ENCODE results near the gene SCN3A.

DNA sequence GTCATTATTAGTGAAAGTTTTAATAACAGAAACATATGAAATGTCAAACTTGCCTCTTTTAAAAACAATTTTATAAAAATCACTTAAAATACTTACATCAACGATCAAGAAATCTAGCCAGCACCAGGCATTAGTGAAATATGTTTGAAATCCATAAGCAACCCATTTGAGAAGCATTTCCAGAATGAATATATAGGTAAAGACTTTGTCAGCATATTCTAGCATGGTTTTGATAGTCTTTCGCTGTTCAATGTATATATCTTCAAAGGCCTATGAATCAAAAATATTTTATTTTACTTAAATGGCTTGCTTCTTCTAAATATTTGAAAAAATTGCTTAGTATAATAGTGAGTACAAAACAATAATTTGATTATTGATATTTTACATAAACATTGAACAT is 91.1 kb downstream of the SCN3A start:
- TF ChIP-seq, protein P1, sequence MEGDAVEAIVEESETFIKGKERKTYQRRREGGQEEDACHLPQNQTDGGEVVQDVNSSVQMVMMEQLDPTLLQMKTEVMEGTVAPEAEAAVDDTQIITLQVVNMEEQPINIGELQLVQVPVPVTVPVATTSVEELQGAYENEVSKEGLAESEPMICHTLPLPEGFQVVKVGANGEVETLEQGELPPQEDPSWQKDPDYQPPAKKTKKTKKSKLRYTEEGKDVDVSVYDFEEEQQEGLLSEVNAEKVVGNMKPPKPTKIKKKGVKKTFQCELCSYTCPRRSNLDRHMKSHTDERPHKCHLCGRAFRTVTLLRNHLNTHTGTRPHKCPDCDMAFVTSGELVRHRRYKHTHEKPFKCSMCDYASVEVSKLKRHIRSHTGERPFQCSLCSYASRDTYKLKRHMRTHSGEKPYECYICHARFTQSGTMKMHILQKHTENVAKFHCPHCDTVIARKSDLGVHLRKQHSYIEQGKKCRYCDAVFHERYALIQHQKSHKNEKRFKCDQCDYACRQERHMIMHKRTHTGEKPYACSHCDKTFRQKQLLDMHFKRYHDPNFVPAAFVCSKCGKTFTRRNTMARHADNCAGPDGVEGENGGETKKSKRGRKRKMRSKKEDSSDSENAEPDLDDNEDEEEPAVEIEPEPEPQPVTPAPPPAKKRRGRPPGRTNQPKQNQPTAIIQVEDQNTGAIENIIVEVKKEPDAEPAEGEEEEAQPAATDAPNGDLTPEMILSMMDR (IDR thresholded peaks at IDR 0.05) = no peak
- TF ChIP-seq POLR2AphosphoS5 (IDR thresholded peaks at IDR 0.05) (no peak), POLR2A (IDR thresholded peaks at IDR 0.05) (no peak)
